ENCODE results near the gene BRF1.

Gene BRF1

DNA sequence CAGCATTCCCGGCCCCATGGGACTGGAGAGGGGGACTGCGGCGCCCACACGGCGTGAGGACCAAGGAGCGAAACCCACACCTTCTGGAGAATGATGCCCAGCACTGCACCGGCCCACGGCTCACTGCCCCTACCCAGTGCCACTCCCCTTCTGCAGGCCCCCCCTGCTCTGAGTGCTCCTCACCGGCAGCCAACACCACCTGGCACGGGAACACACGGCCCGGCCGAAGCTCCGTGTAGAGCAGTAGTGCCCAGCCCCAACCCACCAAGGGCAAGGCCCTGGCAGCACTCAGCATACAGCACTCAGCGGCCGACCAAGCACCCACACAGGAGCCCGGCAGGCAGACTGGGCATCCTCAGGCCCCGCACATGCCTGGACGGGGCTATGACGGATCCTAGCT, 39.0 kb downstream of the BRF1 start:
- no peak for DNase-seq (ENCODE audit: low spot score)

DNA sequence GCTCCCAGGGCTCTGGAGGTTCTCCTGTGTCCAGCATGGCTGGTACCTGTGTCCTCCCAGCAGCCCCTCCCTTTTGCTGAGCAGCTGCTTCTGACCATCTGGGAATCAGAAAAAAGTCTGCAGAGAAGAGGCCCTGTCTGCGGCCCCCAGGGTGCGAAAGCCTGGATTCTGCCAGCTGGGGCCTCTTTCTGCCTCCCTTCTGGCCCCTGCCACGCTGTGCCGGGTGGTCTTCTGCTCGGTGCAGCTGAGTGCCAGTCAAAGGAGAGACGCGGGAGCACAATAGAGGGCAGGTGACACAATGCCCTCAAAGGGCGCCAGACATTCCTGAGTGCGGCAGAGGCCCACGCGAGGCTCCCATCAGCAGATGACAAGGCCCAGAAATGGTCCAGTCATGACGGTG, 39.8 kb downstream of the BRF1 start:
- no peak for DNase-seq (ENCODE audit: low spot score)

DNA sequence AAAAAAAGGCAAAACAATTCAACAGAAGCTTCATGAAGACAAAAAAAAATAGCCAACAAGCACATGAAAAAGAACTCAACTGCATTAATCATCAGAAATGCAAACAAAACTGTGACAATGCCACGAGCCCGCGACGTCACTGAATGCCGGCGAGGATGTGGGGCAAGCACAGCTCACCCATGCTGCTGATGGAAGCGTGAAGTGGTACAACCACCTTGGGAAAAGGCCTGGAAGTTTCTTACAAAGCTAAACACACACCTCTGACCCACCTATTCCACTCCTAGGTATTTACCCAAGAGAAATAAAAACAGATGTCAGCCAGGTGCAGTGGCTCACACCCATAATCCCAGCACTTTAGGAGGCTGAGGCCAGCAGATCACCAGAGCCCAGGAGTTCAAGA, 42.0 kb downstream of the BRF1 start:
- no peak for DNase-seq (ENCODE audit: low spot score)

DNA sequence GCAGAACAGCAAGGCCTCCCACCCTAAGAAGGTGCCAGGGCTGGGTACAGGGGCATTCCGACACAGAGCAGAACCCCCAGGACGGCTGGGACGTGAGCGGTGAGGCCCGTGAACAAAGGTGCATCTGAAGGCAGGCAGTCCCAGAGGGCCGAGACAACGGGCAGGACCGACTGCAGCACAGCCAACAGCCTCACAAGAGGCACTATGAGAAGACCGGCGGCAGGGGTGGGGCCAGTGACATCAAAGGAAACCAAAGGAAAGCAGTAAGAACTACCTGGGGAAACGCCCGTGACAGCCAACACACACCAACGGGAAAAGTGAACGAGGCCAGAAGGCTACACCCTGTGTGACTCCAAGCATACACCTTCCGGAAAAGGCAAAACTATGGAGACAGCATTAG, 43.3 kb downstream of the BRF1 start:
- peak; percentile 17 for DNase-seq (ENCODE audit: low spot score)

DNA sequence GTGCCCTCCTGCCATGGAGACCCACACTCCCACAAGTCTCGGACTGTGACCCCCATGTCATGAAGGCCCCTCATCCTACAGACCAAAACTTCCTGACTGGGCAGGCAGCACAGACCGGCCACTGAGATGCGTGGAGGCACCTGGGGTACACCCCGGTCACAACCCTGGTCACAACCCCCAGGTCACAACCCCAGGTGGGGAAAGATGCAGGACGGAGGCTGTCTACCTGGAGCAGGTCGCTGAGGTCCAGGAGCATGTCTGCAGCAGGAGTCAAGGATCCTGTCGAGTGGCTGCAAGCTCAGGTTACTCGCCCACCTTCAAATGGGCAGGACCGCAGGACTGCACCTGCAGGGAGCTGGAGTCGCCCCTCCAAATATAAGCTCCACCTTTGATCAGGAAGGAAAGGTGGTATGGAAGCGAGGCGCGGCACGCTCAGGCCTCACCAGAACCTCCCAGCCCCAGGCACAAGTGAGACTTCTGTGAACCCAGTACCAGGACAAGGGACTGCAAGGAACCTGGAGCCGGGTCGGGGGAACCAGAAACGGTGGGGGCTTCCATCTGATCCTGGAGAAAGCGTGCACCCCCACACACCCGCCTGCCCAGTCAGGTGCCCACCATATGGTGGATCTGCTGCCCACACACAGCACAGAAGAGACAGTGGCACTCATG, 44.4 kb downstream of the BRF1 start:
- DNase-seq (ENCODE audit: low spot score): no peak

DNA sequence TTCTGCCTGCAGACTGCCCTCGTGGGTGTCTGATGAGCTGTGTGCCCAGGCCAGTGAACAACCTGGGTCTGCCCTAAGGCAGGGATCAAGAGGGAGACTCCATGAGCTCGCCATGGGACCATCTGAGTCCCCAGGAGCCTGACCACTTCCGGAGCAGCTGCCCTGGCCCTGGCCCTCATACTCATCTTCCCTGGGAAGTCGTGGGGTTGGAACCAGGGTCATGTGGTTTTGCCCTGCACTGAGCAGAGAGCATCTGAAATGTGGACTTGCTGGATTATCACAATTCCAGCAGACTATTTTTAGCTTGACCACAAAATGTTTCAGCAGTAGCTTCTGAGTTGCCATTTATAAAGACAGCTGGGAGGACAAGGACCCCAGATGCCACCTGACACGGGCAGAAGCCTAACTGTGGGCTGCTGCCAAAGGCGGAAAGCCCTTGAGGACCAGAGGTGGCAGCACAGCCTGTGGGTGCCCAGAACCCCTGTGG, 45.7 kb downstream of the BRF1 start:
- no peak for DNase-seq (ENCODE audit: low spot score)

DNA sequence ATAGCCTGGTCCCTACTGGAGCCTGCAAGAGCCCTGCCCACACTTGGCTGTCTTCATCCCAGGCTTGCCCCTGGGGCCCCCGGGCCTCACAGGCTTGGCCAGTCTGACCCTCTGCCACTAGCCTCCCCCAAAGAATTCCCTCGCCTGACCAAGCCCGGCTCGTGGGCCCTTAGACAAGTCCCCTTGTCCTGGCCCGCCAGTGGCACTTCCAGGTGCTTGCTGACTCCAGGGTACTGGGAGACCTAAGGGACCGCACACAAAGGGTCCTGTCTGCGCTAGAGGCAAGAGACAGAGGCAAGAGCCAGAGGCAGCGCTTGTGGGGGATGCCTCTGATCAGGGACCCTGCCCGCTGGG, 47.5 kb downstream of the BRF1 start:
- no peak for DNase-seq (ENCODE audit: low spot score)

DNA sequence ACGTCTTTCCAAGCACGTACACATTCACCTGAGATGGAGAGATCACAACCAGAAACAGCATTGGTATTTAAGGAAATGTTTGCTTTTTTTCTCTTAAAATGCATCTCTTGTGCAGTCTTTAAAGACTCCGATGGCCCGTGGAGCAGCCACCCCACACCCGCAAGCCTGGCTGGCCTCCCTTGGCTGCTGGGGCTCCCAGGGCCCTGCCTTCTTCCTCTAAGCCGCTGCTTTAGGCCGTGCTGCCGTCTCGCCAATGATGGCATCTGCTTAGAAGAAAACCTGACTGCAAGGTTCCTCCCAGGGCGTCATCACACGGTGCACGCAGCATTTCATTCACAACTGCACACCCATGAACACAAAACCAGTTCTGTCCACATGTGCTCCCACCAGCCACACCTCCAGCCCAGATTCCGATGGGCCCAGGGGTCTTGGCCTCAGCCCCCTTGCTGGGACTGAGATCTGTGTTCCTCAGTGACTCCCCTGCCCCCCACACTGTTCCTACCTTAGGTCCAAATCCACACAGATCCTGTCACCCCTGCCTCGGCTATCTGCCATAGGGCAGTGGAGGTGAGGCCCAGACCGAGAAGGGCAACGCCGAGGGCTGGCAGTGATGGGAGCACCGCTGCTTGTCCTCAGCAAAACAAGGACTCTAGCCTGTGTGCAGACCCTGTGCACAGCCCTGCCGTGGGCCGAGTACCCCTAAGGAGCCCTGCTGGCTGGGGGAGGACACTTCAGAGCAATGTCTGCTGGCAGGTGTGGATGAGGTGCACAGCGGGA, 48.1 kb downstream of the BRF1 start:
- DNase-seq (ENCODE audit: low spot score): no peak

DNA sequence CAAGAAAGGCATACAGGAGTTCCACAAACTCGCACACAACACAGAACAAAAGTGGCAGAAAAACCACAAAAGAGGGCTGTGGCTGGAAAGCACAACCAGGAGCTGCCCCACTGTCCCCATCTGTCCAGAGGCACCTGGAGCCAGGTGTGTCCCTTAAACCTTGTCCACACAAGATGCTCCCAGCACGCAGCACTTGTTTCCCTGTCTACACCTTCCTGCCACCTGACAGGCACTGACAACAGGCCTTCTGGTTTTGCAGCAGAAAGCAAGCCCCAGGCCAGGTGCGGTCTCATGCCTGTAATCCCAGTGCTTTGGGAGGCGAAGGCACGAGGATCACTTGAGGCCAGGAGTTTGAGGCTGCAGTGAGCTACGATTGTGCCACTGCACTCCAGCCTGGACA, 48.9 kb downstream of the BRF1 start:
- no peak for DNase-seq (ENCODE audit: low spot score)

DNA sequence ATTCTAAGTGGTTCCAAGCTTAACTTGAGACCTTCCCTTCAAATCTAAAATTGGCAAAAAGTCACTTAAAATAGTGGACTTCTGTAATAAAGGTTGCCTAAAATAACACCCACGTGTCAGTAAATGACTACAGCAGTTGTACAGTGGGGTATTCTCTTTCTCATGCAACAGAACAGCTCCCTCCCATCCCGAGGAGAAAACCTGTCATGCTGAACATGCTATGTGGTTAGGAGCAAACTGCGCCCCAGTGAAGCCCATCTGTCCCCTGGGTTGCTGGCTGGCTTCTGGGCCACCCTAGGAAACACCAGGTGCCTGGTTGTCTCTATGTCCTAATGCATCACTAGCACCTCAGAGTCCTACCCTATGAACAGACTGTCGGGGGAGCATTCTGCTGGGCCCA, 49.8 kb downstream of the BRF1 start:
- no peak for DNase-seq (ENCODE audit: low spot score)

DNA sequence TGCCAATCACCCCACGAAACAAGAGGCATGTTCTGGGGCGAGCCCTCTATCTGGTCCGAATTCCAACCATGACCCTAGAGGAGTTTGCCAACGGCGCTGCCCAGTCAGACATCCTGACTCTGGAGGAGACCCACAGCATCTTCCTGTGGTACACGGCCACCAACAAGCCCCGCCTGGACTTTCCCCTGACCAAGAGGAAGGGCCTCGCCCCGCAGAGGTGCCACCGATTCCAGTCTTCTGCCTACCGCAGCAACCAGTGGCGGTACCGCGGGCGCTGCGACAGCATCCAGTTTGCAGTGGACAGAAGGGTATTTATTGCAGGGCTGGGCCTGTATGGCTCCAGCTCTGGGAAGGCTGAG, 50.8 kb downstream of the BRF1 start:
- no peak for DNase-seq (ENCODE audit: low spot score)

DNA sequence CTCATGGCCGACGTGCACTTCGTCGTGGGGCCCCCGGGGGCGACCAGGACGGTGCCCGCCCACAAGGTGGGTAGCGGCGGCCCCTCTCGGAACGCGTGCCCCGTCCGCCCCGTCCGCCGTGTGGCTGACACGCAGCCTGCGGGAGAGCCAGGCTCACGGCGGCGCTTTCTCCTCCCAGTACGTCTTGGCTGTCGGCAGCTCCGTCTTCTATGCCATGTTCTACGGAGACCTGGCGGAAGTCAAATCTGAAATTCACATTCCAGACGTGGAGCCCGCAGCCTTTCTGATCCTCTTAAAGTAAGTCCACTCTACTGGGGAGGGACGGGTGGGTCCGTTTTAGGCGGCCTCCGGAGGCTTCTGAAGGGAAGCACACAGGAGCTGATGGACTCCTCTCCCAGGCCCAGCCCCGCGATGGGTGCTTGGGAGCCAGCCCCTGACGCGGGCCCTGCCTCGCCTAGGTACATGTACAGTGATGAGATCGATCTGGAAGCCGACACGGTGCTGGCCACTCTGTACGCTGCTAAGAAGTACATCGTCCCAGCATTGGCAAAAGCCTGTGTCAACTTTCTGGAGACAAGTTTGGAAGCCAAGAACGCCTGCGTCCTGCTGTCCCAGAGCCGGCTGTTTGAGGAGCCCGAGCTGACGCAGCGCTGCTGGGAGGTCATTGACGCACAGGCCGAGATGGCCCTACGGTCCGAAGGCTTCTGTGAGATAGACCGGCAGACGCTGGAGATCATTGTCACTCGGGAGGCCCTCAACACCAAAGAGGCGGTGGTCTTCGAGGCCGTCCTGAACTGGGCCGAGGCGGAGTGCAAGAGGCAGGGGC, 51.4 kb downstream of the BRF1 start:
- no peak for DNase-seq (ENCODE audit: low spot score)

DNA sequence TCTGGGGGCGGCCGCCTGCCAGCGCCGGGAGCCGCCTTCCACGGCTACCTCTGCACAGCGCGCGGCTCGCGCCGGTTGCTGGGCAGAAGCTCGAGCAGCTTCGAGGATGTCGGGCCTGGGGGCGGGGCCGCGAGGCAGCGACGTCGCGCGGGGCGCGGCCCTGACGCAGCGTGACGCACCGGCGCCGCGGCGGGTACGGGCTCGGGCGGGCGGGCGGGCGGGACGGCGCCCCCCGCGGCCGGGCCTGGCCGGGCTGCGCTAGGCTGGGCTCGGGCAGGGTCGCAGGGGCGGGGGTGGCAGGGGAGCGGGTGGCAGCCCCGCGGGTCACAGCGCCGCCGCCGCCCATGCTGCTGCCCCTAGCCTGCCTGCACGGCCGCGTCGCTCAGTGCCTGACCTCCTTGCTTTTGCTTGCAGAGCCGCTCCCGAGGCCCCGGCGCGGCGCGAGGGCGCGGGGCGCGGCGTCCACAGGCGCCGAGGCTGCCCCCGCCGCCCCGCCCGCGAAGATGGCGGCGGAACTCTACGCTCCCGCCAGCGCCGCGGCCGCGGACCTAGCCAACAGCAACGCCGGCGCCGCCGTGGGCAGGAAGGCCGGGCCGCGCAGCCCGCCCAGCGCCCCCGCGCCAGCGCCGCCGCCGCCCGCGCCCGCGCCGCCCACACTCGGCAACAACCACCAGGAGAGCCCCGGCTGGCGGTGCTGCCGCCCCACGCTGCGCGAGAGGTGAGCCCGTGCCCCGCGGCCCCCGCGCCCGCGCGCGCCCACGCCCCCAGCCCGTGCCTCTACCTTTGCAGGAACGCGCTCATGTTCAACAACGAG, 52.2 kb downstream of the BRF1 start, which contains the start of gene BTBD6:
BTBD6 (plus strand) TSS at position 166 of the 814 bp plus-strand sequence; CDS start at position 345, 179 bp downstream.
- peak; percentile 87 for DNase-seq (ENCODE audit: low spot score)

DNA sequence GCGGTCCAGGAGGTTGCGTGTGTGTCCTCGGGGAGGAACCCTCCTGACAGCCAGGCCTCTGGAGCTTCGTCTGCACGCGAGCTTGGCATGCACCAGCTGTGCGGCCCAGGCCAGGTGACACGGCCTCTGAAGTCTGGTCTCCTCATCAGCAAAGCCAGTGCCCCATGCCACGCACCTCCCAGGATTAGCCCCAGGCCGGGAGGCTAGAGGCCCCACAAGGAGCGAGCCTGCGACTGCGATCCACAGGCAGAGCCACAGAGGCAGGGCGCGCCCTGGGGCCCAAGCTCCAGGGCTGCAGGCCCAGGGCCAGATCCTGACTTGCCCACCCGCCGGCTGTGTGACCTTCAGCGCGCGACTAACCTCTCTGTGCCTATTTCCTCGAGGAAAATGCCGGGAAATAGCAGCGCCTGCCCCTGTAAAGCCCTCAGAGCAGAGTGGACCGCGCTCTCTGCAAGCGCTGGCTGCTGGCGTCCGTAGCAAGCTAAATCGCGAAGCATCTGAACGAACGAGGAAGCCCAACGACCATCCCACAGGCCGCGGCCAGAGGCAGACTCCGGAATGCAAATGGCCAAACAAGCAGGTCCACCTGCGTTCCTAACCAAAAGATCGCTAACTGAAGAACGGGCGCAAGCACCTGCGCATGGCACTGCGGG, 53.0 kb downstream of the BRF1 start:
- no peak for DNase-seq (ENCODE audit: low spot score)

DNA sequence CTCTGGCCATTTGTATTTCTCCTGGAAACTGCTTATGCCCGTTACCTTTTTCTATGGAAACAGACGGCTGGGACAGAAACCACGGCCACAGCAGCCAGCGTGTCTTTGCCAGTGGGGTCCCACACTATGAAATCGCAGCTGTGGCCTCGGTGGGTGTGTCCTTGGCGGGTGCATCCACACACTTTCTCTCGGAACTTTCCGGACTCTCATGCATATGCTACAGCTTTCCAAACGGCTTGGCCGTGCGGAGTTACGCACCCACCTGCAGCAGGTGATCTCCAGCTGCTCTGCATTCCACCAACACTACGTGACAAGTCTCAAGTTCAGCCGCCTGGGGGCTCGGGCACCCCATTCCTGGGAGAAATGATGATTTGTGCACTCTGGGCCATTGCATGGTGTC, 53.8 kb downstream of the BRF1 start:
- no peak for DNase-seq (ENCODE audit: low spot score)

DNA sequence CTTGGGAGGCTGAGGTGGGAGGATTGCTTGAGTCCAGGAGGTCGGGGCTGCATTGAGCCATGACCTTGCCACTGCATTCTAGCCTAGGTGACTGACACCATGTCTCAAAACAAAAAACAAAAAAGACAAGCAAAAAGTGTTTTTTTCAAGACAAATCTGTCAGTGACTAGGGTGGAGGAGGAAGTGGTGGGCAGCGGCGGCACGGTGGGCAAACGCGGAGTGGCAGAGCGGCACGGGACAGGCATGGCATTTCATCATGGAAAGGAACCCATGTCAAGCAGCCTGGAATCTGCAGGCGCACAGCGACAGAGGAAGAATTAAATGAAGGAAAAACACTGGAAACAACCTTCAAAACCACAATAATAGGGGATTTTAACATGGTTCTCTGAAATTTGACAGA, 56.5 kb downstream of the BRF1 start:
- DNase-seq (ENCODE audit: low spot score): no peak

DNA sequence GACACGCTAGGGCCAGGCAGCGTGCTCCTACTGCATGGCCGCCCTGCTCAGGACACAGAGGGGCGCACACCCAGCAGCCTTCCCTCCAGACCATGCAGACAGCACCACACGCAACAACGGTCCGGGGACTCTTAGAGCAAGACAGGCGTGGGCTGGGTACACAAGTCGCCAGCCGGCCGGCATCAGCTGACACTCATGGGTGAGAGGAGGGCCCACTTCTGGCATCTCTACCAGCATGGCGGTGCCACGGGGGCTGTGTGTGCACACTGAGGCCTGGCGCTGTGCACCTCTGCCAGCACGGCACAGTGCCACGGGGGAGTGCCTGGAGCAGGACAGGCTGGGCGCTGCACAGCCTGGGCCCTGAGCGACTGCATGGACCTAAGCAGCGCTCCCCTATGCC, 59.2 kb downstream of the BRF1 start:
- DNase-seq (ENCODE audit: low spot score): no peak

DNA sequence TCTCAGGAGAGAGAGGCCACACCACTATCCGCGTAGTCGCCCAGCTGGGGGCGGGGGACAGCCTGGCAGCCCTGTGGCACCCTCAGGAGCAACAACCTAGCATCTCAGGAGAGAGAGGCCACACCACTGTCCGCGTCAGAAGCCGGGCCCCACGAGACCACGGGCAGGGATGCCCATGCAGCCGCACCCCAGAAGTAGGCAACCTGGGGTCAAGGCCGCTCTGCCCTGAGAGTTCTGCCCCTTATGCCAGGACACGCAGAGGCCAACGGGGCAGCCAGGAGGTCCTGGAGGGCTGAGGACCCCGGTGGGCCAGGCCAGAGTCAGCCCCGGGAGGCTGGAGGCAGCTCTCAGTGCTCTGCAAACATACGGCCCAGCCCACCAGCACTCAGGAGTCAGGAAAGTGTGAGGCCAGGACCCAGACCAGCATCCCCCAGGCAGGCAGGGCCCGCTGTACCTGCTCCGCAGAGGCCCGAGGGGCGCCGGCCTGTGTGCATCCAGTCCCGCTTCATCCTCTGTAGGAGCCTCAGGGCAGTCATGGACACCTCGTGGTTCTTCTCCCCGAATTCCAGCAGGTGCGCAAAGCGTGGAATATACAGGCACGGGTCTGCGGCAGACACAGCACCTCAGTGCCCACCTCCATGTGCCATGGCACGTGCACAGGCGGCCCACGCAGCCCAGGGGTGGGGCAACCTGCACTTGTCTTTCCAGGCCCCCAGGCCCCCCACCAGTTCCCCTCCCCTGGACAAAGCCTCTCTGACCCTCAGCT, 59.8 kb downstream of the BRF1 start:
- DNase-seq (ENCODE audit: low spot score): no peak

DNA sequence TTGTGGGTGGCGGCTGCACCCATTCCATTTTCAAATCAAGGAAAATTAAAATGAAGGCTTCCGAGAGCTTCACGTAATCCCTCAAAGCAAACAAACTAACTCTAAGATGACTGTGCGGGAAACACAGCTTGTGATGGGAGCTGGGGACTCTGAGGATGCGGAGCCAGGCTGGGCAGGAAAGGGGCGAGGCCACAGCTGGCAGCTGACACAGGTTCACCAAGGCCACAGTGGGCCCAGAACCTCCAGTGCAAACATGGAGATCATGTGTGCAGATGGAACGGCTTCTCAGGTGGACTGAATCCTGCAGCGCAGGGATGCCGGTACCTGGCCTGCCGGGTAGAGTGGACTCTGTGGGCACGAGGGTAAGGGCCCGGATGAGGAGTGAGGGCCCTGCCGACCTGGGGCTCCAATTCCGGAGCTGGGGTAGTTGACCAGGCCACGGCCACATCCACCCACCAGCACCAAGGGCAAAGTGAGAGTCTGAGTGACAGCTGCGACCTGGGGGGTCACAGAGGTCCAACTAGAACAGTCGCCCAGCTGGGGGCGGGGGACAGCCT, 71.6 kb downstream of the BRF1 start:
- DNase-seq (ENCODE audit: low spot score): no peak

DNA sequence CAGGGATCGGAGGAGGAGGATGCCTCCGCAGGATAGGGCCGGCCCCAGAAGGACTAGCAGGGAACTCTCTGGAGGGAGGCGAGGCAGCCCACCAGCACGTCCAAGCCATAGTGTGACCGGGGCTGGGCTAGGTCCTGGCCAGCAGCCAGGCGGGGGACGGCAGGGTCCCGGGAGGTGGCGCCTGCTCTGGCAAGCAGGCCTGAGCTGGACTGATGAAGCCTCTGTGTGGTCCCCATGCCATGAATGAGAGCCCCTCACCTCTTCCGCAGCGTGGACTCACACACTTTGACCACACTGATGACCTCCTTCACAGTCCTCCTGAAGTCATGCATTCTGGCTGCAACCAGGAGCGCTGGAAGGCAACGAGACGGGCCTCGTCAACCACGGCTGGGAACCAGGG, 72.2 kb downstream of the BRF1 start:
- no peak for DNase-seq (ENCODE audit: low spot score)
